Vagina (tissue), 2 donors: ENCODE measurements around the gene OR2H1. TPM values are rescaled to one million over a fixed set of nuclear protein-coding genes. Genes with fewer than 3 reads are reported as not detected.

Experiments used
- DNase-seq, 2 donors: peaks; one replicate each; pipeline ENCODE4 v3.0.0-alpha.2; 2017; ENCODE audit errors: extremely low spot score in 2 of 2
- H3K27ac ChIP-seq: fragments of 200-600 bp; sonication (generic); one replicate; pipeline ENCODE4 v1.5.1; 2019
- H3K27me3 ChIP-seq: fragments of 200-600 bp; sonication (generic); one replicate; pipeline ENCODE4 v1.5.1; 2019
- H3K36me3 ChIP-seq, 2 donors: fragments of 200-600 bp; sonication (generic); one replicate each; pipeline ENCODE4 v1.5.1; 2017 to 2019
- H3K4me1 ChIP-seq: fragments of 200-600 bp; sonication (generic); one replicate; pipeline ENCODE4 v1.5.1; 2019
- H3K4me3 ChIP-seq, 2 donors: fragments of 200-600 bp; sonication (generic); 1 replicate in 1 of 2; 2 replicates in 1 of 2; pipeline ENCODE4 v1.5.1; 2016 to 2019
- H3K9me3 ChIP-seq: fragments of 200-600 bp; sonication (generic); one replicate; pipeline ENCODE4 v1.5.1; 2019
- POLR2A ChIP-seq, 2 donors: fragments of 450-650 bp; IDR thresholded peaks; one replicate each; pipeline ENCODE4 v1.6.1; 2017; ENCODE audit warnings: antibody characterized with exemption in 2 of 2, mild to moderate bottlenecking in 2 of 2, moderate library complexity in 2 of 2
- POLR2AphosphoS5 ChIP-seq, 2 donors: sonication (generic); formaldehyde crosslinking; IDR thresholded peaks; one replicate each; pipeline ENCODE4 v1.9.0; 2017; ENCODE audit warnings: antibody characterized with exemption in 2 of 2, mild to moderate bottlenecking in 2 of 2, low read depth in 1 of 2; ENCODE audit not compliant: insufficient read depth in 1 of 2
- intact Hi-C: fragments of 100-400 bp; cut with DNase I; formaldehyde crosslinking; loops from one replicate; pipeline ENCODE4 v1.15.1; 2023
- total RNA-seq: library from RNA; depleted of rRNA; stranded (reverse); fragments of >200 nt; gene quantifications from one replicate; pipeline ENCODE4 v1.2.3, GENCODE V29; 2016
- TF ChIP-seq, protein P1 (sequence below), 3 experiments: fragments of 450-650 bp in 2 of 3; fragments of 200-600 bp in 1 of 3; sonication (generic) in 1 of 3; IDR thresholded peaks; one replicate each; pipeline ENCODE4 v1.5.1; 2017 to 2019; ENCODE audit warnings: antibody characterized with exemption in 3 of 3, mild to moderate bottlenecking in 2 of 3, moderate library complexity in 2 of 3

OR2H1 gene
- total RNA-seq, 1 donor from 2014 or later: not detected

DNA sequence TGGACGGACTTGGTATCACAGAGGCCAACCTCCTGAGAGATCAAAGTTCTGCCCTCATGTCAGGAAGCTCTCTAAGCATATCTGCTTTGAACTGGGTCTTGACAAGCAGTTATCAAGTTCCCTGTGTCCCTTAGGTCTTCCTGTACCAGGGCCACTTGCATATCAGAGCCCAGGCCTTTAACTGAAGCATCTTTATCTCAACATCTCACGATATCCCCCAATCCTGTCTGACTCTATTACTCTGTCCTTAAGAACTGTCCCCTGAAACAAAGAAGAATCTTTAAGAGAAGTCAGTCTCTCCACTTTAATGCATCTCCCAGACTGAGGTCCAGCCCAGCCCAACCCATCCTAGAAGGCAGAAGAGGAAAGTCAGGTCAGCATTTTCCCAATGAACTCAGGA is 22.6 kb downstream of the OR2H1 start:
- Histone ChIP-seq H3K36me3 (no peaks in the 10 kb centered on the region), H3K4me3 (no peak overlapping the region), H3K9me3 (no peaks in the 10 kb centered on the region), H3K4me1 (no peaks in the 10 kb centered on the region), H3K27me3 (no peaks in the 10 kb centered on the region), H3K27ac (no peak overlapping the region)
- intact Hi-C loops: no loop called here
- TF ChIP-seq POLR2A (IDR thresholded peaks at IDR 0.05) (no peak), POLR2AphosphoS5 (IDR thresholded peaks at IDR 0.05; ENCODE audit: insufficient read depth in 1 of 2, low read depth in 1 of 2) (no peak)
- TF ChIP-seq, protein P1, sequence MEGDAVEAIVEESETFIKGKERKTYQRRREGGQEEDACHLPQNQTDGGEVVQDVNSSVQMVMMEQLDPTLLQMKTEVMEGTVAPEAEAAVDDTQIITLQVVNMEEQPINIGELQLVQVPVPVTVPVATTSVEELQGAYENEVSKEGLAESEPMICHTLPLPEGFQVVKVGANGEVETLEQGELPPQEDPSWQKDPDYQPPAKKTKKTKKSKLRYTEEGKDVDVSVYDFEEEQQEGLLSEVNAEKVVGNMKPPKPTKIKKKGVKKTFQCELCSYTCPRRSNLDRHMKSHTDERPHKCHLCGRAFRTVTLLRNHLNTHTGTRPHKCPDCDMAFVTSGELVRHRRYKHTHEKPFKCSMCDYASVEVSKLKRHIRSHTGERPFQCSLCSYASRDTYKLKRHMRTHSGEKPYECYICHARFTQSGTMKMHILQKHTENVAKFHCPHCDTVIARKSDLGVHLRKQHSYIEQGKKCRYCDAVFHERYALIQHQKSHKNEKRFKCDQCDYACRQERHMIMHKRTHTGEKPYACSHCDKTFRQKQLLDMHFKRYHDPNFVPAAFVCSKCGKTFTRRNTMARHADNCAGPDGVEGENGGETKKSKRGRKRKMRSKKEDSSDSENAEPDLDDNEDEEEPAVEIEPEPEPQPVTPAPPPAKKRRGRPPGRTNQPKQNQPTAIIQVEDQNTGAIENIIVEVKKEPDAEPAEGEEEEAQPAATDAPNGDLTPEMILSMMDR (IDR thresholded peaks at IDR 0.05): no peak
- DNase-seq: no peak

- intact Hi-C loops: no loop called here
- Histone ChIP-seq H3K27ac (no peak overlapping the region), H3K4me1 (no peaks in the 10 kb centered on the region), H3K27me3 (no peaks in the 10 kb centered on the region), H3K36me3 (no peaks in the 10 kb centered on the region), H3K4me3 (no peak overlapping the region), H3K9me3 (no peaks in the 10 kb centered on the region)
- no peak for DNase-seq
- no peak for TF ChIP-seq POLR2A (IDR thresholded peaks at IDR 0.05)
- TF ChIP-seq, protein P1 (IDR thresholded peaks at IDR 0.05): no peak
- no peak for TF ChIP-seq POLR2AphosphoS5 (IDR thresholded peaks at IDR 0.05; ENCODE audit: insufficient read depth in 1 of 2, low read depth in 1 of 2)
Measured at GRCh38 chr6:29483186-29483585, 26.2 kb downstream of the OR2H1 start.

- Histone ChIP-seq H3K4me3 (no peak overlapping the region), H3K27ac (no peak overlapping the region), H3K9me3 (no peaks in the 10 kb centered on the region), H3K36me3 (no peaks in the 10 kb centered on the region), H3K4me1 (no peaks in the 10 kb centered on the region), H3K27me3 (no peaks in the 10 kb centered on the region)
- DNase-seq: no peak
- TF ChIP-seq POLR2AphosphoS5 (IDR thresholded peaks at IDR 0.05; ENCODE audit: insufficient read depth in 1 of 2, low read depth in 1 of 2) (no peak), POLR2A (IDR thresholded peaks at IDR 0.05) (no peak)
- TF ChIP-seq, protein P1 (IDR thresholded peaks at IDR 0.05): no peak
- intact Hi-C loops: no loop called here
Measured at GRCh38 chr6:29483735-29484134, 26.8 kb downstream of the OR2H1 start.

DNA sequence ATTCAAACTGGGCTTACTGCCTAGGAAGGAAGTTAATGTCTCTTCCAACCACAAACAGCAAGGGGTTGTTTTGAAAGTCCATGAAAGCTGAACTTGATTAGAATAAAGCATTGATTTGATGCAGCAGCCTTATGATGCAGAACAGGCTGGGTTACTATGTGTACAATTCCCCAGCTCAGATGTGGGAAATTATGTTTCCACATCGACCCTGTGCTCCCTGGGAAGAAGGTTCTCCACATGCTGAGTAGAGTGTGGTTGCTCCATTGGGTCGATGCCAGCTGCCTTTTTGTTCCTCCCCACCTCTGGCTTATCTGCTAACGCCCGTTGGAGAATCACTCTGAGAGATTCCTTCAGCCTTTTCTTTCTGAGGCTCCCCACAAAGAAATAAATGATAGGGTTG is 29.6 kb downstream of the OR2H1 start:
- Histone ChIP-seq H3K36me3 (no peaks in the 10 kb centered on the region), H3K27me3 (no peaks in the 10 kb centered on the region), H3K9me3 (no peaks in the 10 kb centered on the region), H3K4me3 (no peak overlapping the region), H3K27ac (no peak overlapping the region), H3K4me1 (no peaks in the 10 kb centered on the region)
- intact Hi-C loops: no loop called here
- no peak for TF ChIP-seq POLR2A (IDR thresholded peaks at IDR 0.05)
- no peak for DNase-seq

- intact Hi-C loops: no loop called here
- TF ChIP-seq, protein P1 (IDR thresholded peaks at IDR 0.05): no peak
- TF ChIP-seq POLR2A (IDR thresholded peaks at IDR 0.05): no peak
- TF ChIP-seq POLR2AphosphoS5 (IDR thresholded peaks at IDR 0.05; ENCODE audit: insufficient read depth in 1 of 2, low read depth in 1 of 2): no peak
Measured at GRCh38 chr6:29487131-29487530, 30.2 kb downstream of the OR2H1 start.

GRCh38 chr6:29487660-29488059 is 30.7 kb downstream of the OR2H1 start, which contains the start of gene MAS1L:
TSS of gene MAS1L (minus strand) at chr6:29487956. CDS start at chr6:29487902, 54 bp downstream.
- no peak for DNase-seq
- no peaks in the 10 kb centered on the region for H3K36me3 ChIP-seq
- H3K4me1 ChIP-seq: no peaks in the 10 kb centered on the region
- no peaks in the 10 kb centered on the region for H3K27me3 ChIP-seq
- intact Hi-C loops: no loop called here
- no peak for TF ChIP-seq POLR2AphosphoS5 (IDR thresholded peaks at IDR 0.05; ENCODE audit: insufficient read depth in 1 of 2, low read depth in 1 of 2)
- TF ChIP-seq, protein P1 (IDR thresholded peaks at IDR 0.05): no peak
- TF ChIP-seq POLR2A (IDR thresholded peaks at IDR 0.05): no peak
- H3K4me3 ChIP-seq: no peak within 1 kb of the TSS
- no peaks in the 10 kb centered on the region for H3K9me3 ChIP-seq
- H3K27ac ChIP-seq: no peak within 1 kb of the TSS

More at GRCh38 chr6:29487131-29487530, 30.2 kb downstream of the OR2H1 start:
- H3K27me3 ChIP-seq: no peaks in the 10 kb centered on the region
- no peak for DNase-seq
- no peaks in the 10 kb centered on the region for H3K36me3 ChIP-seq
- H3K4me1 ChIP-seq: no peaks in the 10 kb centered on the region
- no peaks in the 10 kb centered on the region for H3K9me3 ChIP-seq
- H3K27ac ChIP-seq: no peak overlapping the region
- no peak overlapping the region for H3K4me3 ChIP-seq
